Gastroesophageal sphincter (tissue), 4 donors: ENCODE results near the gene AFTPH. TPM values are rescaled to one million over a fixed set of nuclear protein-coding genes. Genes with fewer than 3 reads are reported as not detected.

Source experiments
- ATAC-seq: fragments of 150-250 bp; one replicate; pipeline ENCODE4 v1.9.1; 2016; ENCODE audit warnings: mild to moderate bottlenecking, moderate library complexity
- H3K27ac ChIP-seq, 4 donors: fragments of 200-600 bp; sonication (generic) in 3 of 4; 1 replicate in 3 of 4; 2 replicates in 1 of 4; pipeline ENCODE4 v1.5.1; 2016 to 2019
- H3K27me3 ChIP-seq: fragments of 200-600 bp; sonication (generic); one replicate; pipeline ENCODE4 v1.5.1; 2019
- H3K36me3 ChIP-seq, 2 donors: fragments of 200-600 bp; sonication (generic); one replicate each; pipeline ENCODE4 v1.5.1; 2019; ENCODE audit warnings: control low read depth in 1 of 2
- H3K4me1 ChIP-seq, 3 donors: fragments of 200-600 bp; sonication (generic); 1 replicate in 2 of 3; 2 replicates in 1 of 3; pipeline ENCODE4 v1.5.1; 2016 to 2019; ENCODE audit warnings: control low read depth in 2 of 3
- H3K4me3 ChIP-seq, 2 donors: fragments of 200-600 bp; sonication (generic); one replicate each; pipeline ENCODE4 v1.5.1; 2019; ENCODE audit warnings: mild to moderate bottlenecking in 1 of 2, moderate library complexity in 1 of 2
- H3K9me3 ChIP-seq, 3 donors: fragments of 200-600 bp; sonication (generic); one replicate each; pipeline ENCODE4 v1.5.1; 2017 to 2019; ENCODE audit warnings: control low read depth in 2 of 3
- EP300 ChIP-seq: sonication (generic); formaldehyde crosslinking; IDR thresholded peaks from one replicate; pipeline ENCODE4 v1.6.1; 2017; ENCODE audit warnings: antibody characterized with exemption, mild to moderate bottlenecking
- POLR2A ChIP-seq, 2 donors: fragments of 450-650 bp; IDR thresholded peaks; one replicate each; pipeline ENCODE4 v1.6.1; 2017; ENCODE audit warnings: antibody characterized with exemption in 2 of 2, mild to moderate bottlenecking in 2 of 2, moderate library complexity in 1 of 2
- POLR2AphosphoS5 ChIP-seq: sonication (generic); formaldehyde crosslinking; IDR thresholded peaks from one replicate; pipeline ENCODE4 v1.6.1; 2017; ENCODE audit warnings: antibody characterized with exemption
- WGBS, 2 donors: methylation state at CpG; one replicate each; pipeline ENCODE4 v1.1.5; 2018; ENCODE audit warnings: low coverage in 1 of 2; 5-methylcytosine and 5-hydroxymethylcytosine counted together
- total RNA-seq, 4 donors: library from RNA; depleted of rRNA; stranded (reverse); fragments of >200 nt; gene quantifications; one replicate each; pipeline ENCODE4 v1.1.0, GENCODE V29; 2016
- TF ChIP-seq, protein P1 (sequence below), 4 experiments: fragments of 200-600 bp in 2 of 4; fragments of 450-650 bp in 2 of 4; sonication (generic) in 1 of 4; IDR thresholded peaks; one replicate each; pipeline ENCODE4 v1.5.1; 2017 to 2019; ENCODE audit warnings: antibody characterized with exemption in 4 of 4, mild to moderate bottlenecking in 2 of 4, moderate library complexity in 2 of 4

AFTPH gene
- total RNA-seq, 4 donors from 2014 or later, result 33.0 to 53.5 (median 41.6) TPM

DNA sequence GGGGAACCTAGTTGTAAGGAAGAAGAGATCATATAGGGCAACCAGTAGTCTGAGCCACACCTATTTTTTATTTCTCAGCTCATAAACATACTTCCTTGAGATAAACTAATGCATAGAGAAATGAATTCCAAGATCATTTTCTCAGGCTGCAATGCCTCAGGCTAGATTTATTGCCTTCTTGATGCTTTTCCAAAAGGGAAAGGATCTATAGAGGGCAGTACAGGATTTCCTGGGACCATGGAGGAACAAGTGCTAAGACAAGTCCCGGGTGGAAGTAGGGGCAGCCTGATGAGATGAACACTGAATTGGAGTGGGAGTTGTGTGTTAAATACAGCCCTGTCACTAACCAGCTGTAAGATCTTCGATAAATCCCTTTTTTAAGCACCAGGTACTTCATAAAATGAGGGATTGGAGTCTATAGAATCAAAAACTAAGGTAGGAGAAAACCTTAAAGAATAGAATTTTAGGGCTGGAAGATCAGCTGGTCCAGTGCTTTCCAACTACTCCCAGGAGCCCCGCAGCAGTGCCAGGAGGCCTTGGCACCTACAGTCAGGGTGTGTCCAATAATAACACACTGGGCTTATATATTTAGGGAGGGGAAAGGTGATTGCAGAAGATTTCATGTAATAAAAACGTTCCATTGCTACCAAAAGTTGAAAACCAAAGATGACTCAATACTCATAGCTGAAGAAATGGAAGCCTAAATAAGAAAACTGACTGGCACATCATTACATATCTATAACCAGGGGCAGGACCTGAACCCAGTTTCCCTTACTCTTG is 71.5 kb downstream of the AFTPH start:
- Histone ChIP-seq H3K4me1 (no peaks in the 10 kb centered on the region), H3K9me3 (no peaks in the 10 kb centered on the region), H3K27me3 (no peaks in the 10 kb centered on the region), H3K36me3 (peaks cover 0 to 25% of the 10 kb centered on the region in 2 donors), H3K27ac (no peak overlapping the region), H3K4me3 (no peak overlapping the region)
- TF ChIP-seq POLR2AphosphoS5, result no peak
- TF ChIP-seq, protein P1, sequence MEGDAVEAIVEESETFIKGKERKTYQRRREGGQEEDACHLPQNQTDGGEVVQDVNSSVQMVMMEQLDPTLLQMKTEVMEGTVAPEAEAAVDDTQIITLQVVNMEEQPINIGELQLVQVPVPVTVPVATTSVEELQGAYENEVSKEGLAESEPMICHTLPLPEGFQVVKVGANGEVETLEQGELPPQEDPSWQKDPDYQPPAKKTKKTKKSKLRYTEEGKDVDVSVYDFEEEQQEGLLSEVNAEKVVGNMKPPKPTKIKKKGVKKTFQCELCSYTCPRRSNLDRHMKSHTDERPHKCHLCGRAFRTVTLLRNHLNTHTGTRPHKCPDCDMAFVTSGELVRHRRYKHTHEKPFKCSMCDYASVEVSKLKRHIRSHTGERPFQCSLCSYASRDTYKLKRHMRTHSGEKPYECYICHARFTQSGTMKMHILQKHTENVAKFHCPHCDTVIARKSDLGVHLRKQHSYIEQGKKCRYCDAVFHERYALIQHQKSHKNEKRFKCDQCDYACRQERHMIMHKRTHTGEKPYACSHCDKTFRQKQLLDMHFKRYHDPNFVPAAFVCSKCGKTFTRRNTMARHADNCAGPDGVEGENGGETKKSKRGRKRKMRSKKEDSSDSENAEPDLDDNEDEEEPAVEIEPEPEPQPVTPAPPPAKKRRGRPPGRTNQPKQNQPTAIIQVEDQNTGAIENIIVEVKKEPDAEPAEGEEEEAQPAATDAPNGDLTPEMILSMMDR (IDR thresholded peaks at IDR 0.05), result peak in 1 of 4 experiments; percentile 40
- 30 to 47% methylated on average over 4 of the region's 4 CpGs for WGBS, 2 donors
- no peak for ATAC-seq

DNA sequence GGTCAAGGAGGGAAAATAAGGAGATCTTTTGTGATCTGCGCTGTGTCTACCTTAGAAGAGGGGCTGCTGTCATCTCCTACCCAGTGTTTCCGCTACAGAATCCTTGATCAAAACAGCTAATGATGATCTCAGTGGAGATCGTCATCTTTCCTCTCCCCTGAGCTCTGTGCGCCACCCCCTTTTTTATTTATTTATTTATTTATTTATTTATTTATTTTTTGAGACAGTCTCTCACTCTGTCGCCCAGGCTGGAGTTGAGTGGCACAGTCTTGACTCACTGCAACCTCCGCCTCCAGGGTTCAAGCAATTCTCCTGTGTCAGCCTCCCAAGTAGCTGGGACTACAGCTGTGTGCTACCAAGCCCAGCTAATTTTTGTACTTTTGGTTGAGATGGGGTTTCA is 74.1 kb downstream of the AFTPH start:
- H3K9me3 ChIP-seq, result no peaks in the 10 kb centered on the region
- no peak for TF ChIP-seq EP300
- TF ChIP-seq, protein P1 (IDR thresholded peaks at IDR 0.05), result no peak
- TF ChIP-seq POLR2A (IDR thresholded peaks at IDR 0.05), result no peak
- no peak for TF ChIP-seq POLR2AphosphoS5
- ATAC-seq, result no peak
- 93 to 100% methylated on average over 1 to 6 of the region's 6 CpGs for WGBS, 2 donors
- no peak overlapping the region for H3K27ac ChIP-seq
- H3K36me3 ChIP-seq, result peaks cover 0 to 2% of the 10 kb centered on the region in 2 donors
- no peaks in the 10 kb centered on the region for H3K4me1 ChIP-seq
- H3K4me3 ChIP-seq, result no peak overlapping the region
- H3K27me3 ChIP-seq, result no peaks in the 10 kb centered on the region

DNA sequence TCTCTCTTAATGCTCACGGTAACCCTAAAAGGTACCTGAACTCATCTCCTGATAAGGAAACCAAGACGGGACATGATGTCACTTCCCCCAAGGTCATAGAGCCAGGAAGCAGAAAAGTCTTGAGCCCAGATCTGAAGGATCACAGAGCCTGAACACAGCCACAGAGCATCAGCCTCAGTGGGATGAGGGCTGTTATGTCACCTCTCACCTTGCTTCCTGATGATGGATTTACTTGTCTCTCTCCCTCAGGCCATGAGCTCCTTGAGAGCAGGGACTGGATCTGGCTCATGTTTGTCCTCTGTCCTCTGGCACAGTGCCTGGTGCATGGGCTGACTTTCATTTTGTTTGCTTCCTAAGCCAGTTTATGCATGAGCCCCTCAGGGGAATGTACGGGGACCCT is 75.3 kb downstream of the AFTPH start:
- Histone ChIP-seq H3K27ac (no peak overlapping the region), H3K4me1 (peaks cover 0 to 2% (median 0%) of the 10 kb centered on the region in 3 donors), H3K36me3 (no peaks in the 10 kb centered on the region), H3K4me3 (no peak overlapping the region), H3K9me3 (no peaks in the 10 kb centered on the region), H3K27me3 (no peaks in the 10 kb centered on the region)
- TF ChIP-seq POLR2AphosphoS5 (no peak), EP300 (no peak), POLR2A (IDR thresholded peaks at IDR 0.05) (no peak)
- TF ChIP-seq, protein P1 (IDR thresholded peaks at IDR 0.05), result no peak
- WGBS, 2 donors, result 89% methylated on average over 2 of the region's 3 CpGs; no CpG with 5 or more reads in 1 of the 2 donors
- no peak for ATAC-seq

DNA sequence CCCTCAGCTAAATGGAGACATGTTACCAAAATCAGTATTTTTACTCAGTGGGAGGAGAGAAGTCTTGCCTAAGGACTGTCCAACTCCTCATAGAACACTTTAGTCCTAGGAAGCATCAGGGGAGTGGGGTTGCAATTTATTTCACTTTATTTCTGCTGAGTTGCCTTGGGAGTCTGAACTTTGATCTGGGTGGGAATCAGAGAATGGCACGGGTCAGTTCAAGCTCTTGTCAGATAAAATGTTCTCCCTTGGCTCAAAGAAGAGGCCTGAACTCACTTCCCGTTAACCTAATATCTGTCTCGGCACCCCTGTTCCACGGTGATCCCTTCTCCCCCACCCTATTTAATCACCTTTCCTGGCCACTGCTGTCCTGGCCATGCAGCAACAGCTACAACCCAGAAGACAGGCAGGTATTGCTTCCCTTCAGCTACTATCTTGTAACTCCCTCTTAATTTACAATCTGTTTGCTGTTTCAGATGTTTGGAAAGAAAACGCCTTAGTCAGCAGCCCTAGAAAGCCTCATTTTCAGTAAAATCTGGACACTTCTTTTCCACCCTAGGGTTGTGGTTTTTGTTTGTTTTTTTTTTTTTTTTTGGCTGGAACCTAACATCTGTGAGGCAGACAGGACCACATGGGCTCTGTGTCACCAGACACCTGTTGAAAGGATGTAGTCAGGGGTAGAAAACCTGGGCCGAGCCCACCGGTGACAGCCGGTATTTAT is 77.1 kb downstream of the AFTPH start:
- no peak for ATAC-seq
- no peak overlapping the region for H3K4me3 ChIP-seq

More for the DNA sequence above, 77.1 kb downstream of the AFTPH start:
- TF ChIP-seq, protein P1 (IDR thresholded peaks at IDR 0.05), result no peak
- TF ChIP-seq EP300 (no peak), POLR2A (IDR thresholded peaks at IDR 0.05) (no peak), POLR2AphosphoS5 (no peak)
- Histone ChIP-seq H3K27ac (no peak overlapping the region), H3K4me1 (peaks cover 0 to 12% (median 0%) of the 10 kb centered on the region in 3 donors), H3K36me3 (no peaks in the 10 kb centered on the region), H3K27me3 (no peaks in the 10 kb centered on the region), H3K9me3 (no peaks in the 10 kb centered on the region)
- WGBS, 2 donors, result 58 to 88% methylated on average over 4 to 5 of the region's 8 CpGs
